IMR-90 (cell line): Measurements from ENCODE around the gene RASGEF1C. TPM values are rescaled to one million over a fixed set of nuclear protein-coding genes. Genes with fewer than 3 reads are reported as not detected.

Experiments used
- ATAC-seq: fragments of 200-7000 bp; cut with Tn5 transposase; 2 replicates; pipeline ENCODE4 v1.9.1; 2020; ENCODE audit warnings: low read depth, mild to moderate bottlenecking, moderate library complexity
- BruUV-seq: library from RNA; stranded (reverse); fragments of 400-500 nt; replicated peaks from 2 replicates; lab custom pipeline; 2021; lab: Mats Ljungman, UMichigan
- CTCF ChIA-PET: fragments of 300-600 bp; formaldehyde crosslinking; extraction: SDS; loops from one replicate; lab custom pipeline; 2021; ENCODE audit warnings: antibody characterized with exemption; lab: Yijun Ruan, JAX
- POLR2A ChIA-PET: fragments of 300-600 bp; sonication (Branson Sonifier 250); formaldehyde crosslinking; loops from one replicate; lab custom pipeline; 2022; ENCODE audit warnings: antibody characterized with exemption; ENCODE audit not compliant: unreplicated experiment; lab: Charles Lee
- DNase-seq: peaks from one replicate; pipeline ENCODE4 v3.0.0; 2013
- H2AFZ ChIP-seq: replicated peaks from 2 replicates; pipeline ENCODE3; 2013; ENCODE audit warnings: low read length, mild to moderate bottlenecking; ENCODE audit not compliant: poor library complexity
- H2AK5ac ChIP-seq: 2 replicates; pipeline ENCODE4 v1.6.1; 2013; ENCODE audit warnings: low read depth, low read length, inconsistent platforms
- H2AK9ac ChIP-seq: replicated peaks from 2 replicates; pipeline ENCODE3; 2013; ENCODE audit warnings: mild to moderate bottlenecking, low read depth, low read length, moderate library complexity; ENCODE audit not compliant: poor library complexity
- H2BK120ac ChIP-seq: 2 replicates; pipeline ENCODE4 v1.6.1; 2013; ENCODE audit warnings: low read depth, low read length, inconsistent platforms
- H2BK15ac ChIP-seq: 3 replicates; pipeline ENCODE4 v1.6.1; 2013; ENCODE audit warnings: low read depth, low read length, inconsistent platforms
- H2BK20ac ChIP-seq: 2 replicates; pipeline ENCODE4 v1.6.1; 2013; ENCODE audit warnings: low read depth, mild to moderate bottlenecking, inconsistent platforms, low read length, moderate library complexity
- H2BK5ac ChIP-seq: 2 replicates; pipeline ENCODE4 v1.6.1; 2013; ENCODE audit warnings: mild to moderate bottlenecking, low read depth, low read length, inconsistent platforms; ENCODE audit not compliant: poor library complexity, severe bottlenecking
- H3K14ac ChIP-seq: replicated peaks from 2 replicates; pipeline ENCODE4 v1.6.1; 2013; ENCODE audit warnings: low read depth, low read length, inconsistent platforms
- H3K18ac ChIP-seq: 2 replicates; pipeline ENCODE4 v1.6.1; 2013; ENCODE audit warnings: low read depth, low read length, control low read depth
- H3K23ac ChIP-seq: 2 replicates; pipeline ENCODE4 v1.6.1; 2013; ENCODE audit warnings: low read depth, low read length, inconsistent platforms
- H3K27ac ChIP-seq: 2 replicates; pipeline ENCODE4 v1.5.1; 2013; ENCODE audit warnings: mild to moderate bottlenecking, control low read depth, low read length; ENCODE audit not compliant: insufficient read depth
- H3K27me3 ChIP-seq: 2 replicates; pipeline ENCODE4 v1.6.1; 2013; ENCODE audit warnings: low read length; ENCODE audit not compliant: control insufficient read depth, insufficient read depth
- H3K36me3 ChIP-seq: 2 replicates; pipeline ENCODE4 v1.6.1; 2013; ENCODE audit warnings: low read length, mixed read lengths; ENCODE audit not compliant: control insufficient read depth, insufficient read depth
- H3K4ac ChIP-seq: 2 replicates; pipeline ENCODE4 v1.6.1; 2013; ENCODE audit warnings: low read depth, low read length, inconsistent platforms
- H3K4me1 ChIP-seq: 2 replicates; pipeline ENCODE4 v1.6.1; 2013; ENCODE audit warnings: low read length, mixed read lengths; ENCODE audit not compliant: control insufficient read depth, insufficient read depth
- H3K4me2 ChIP-seq: 2 replicates; pipeline ENCODE4 v1.6.1; 2013; ENCODE audit warnings: low read depth, mild to moderate bottlenecking, control low read depth, low read length, moderate library complexity
- H3K4me3 ChIP-seq: 2 replicates; pipeline ENCODE4 v1.5.1; 2013; ENCODE audit warnings: low read depth, mild to moderate bottlenecking, control low read depth, low read length, moderate library complexity; ENCODE audit not compliant: insufficient read depth
- H3K56ac ChIP-seq: 2 replicates; pipeline ENCODE4 v1.6.1; 2013; ENCODE audit warnings: low read length, inconsistent platforms; ENCODE audit not compliant: insufficient read depth; ENCODE audit errors: extremely low read depth
- H3K79me1 ChIP-seq, 2 experiments: 2 replicates each; pipeline ENCODE4 v1.6.1; 2013; ENCODE audit warnings: low read length in 2 of 2, inconsistent platforms in 1 of 2, low read depth in 1 of 2
- H3K9ac ChIP-seq: 2 replicates; pipeline ENCODE4 v1.6.1; 2013; ENCODE audit warnings: low read depth, low read length, control low read depth
- H3K9me1 ChIP-seq: 2 replicates; pipeline ENCODE4 v1.6.1; 2013; ENCODE audit warnings: low read length, inconsistent platforms; ENCODE audit not compliant: insufficient read depth
- H3K9me3 ChIP-seq: 2 replicates; pipeline ENCODE4 v1.6.1; 2013; ENCODE audit warnings: low read length; ENCODE audit not compliant: control insufficient read depth, insufficient read depth
- H4K20me1 ChIP-seq: 2 replicates; pipeline ENCODE4 v1.6.1; 2013; ENCODE audit warnings: low read length, inconsistent platforms; ENCODE audit not compliant: insufficient read depth
- H4K5ac ChIP-seq: 2 replicates; pipeline ENCODE4 v1.6.1; 2013; ENCODE audit warnings: mild to moderate bottlenecking, low read depth, low read length, control low read depth
- H4K8ac ChIP-seq, 2 experiments: 2 replicates each; pipeline ENCODE4 v1.6.1; 2013; ENCODE audit warnings: low read depth in 2 of 2, low read length in 2 of 2, control low read depth in 1 of 2, inconsistent platforms in 1 of 2
- H4K91ac ChIP-seq: 2 replicates; pipeline ENCODE4 v1.6.1; 2013; ENCODE audit warnings: low read depth, low read length, inconsistent platforms; ENCODE audit not compliant: insufficient read depth
- BHLHE40 ChIP-seq: fragments of 150-350 bp; IDR thresholded peaks from 2 replicates; pipeline ENCODE4 v1.6.1; 2016; ENCODE audit warnings: mild to moderate bottlenecking, low read depth, low read length
- CEBPB ChIP-seq: IDR thresholded peaks from 2 replicates; pipeline ENCODE4 v1.6.1; 2012; ENCODE audit warnings: low read depth, low read length, improper control_type of control experiment
- FOS ChIP-seq: fragments of 150-350 bp; IDR thresholded peaks from 2 replicates; pipeline ENCODE4 v1.6.1; 2016; ENCODE audit warnings: low read depth, low read length
- MAZ ChIP-seq: IDR thresholded peaks from 2 replicates; pipeline ENCODE4 v1.6.1; 2012; ENCODE audit warnings: low read depth, mild to moderate bottlenecking, low read length, improper control_type of control experiment, moderate library complexity, borderline replicate concordance
- MXI1 ChIP-seq: IDR thresholded peaks from 2 replicates; pipeline ENCODE4 v1.6.1; 2012; ENCODE audit warnings: low read depth, mild to moderate bottlenecking, low read length, moderate library complexity, borderline replicate concordance
- NFE2L2 ChIP-seq: fragments of 150-350 bp; IDR thresholded peaks from 2 replicates; pipeline ENCODE4 v1.6.1; 2016; ENCODE audit warnings: low read depth, mild to moderate bottlenecking, low read length
- POLR2A ChIP-seq: IDR thresholded peaks from 2 replicates; pipeline ENCODE4 v1.6.1; 2012; ENCODE audit warnings: mild to moderate bottlenecking, low read depth, low read length
- RAD21 ChIP-seq: IDR thresholded peaks from 2 replicates; pipeline ENCODE4 v1.6.1; 2012; ENCODE audit warnings: low read length, improper control_type of control experiment
- RCOR1 ChIP-seq: IDR thresholded peaks from 2 replicates; pipeline ENCODE4 v1.6.1; 2012; ENCODE audit warnings: mild to moderate bottlenecking, low read length, improper control_type of control experiment; ENCODE audit not compliant: insufficient replicate concordance
- SMC3 ChIP-seq: fragments of 150-350 bp; IDR thresholded peaks from 2 replicates; pipeline ENCODE4 v1.6.1; 2016; ENCODE audit warnings: low read depth, mild to moderate bottlenecking, antibody characterized with exemption, low read length, moderate library complexity
- WGBS, 2 experiments: methylation state at CpG; one replicate each; pipeline versions ENCODE4 v1.1.5 to v1.1.7; 2013; ENCODE audit warnings: missing lambda C conversion rate in 2 of 2; ENCODE audit not compliant: insufficient read length in 1 of 2; ENCODE audit errors: extremely low coverage in 2 of 2; 5-methylcytosine and 5-hydroxymethylcytosine counted together
- dilution Hi-C: fragments of 300-500 bp; cut with HindIII; formaldehyde crosslinking; loops from one replicate; pipeline ENCODE4 v1.14.3; 2018; ENCODE audit warnings: low sequenced_read_pairs; ENCODE audit not compliant: unreplicated experiment
- in situ Hi-C: fragments of 300-500 bp; cut with MboI; formaldehyde crosslinking; loops from 3 replicates; pipeline ENCODE4 v1.14.3; 2019; ENCODE audit warnings: low sequenced_read_pairs, inconsistent platforms, mixed read lengths
- intact Hi-C: fragments of 100-400 bp; cut with micrococcal nuclease; formaldehyde crosslinking; loops from 2 replicates; pipeline ENCODE4 v1.10.0; 2022
- polyA plus RNA-seq, 3 experiments: library from polyadenylated mRNA; depleted of rRNA; stranded (reverse); fragments of >200 nt; gene quantifications; 2 replicates each; pipeline ENCODE4 v1.2.3, GENCODE V29; 2012; ENCODE audit warnings: low replicate concordance in 1 of 3
- total RNA-seq: library from RNA; depleted of rRNA; stranded (reverse); fragments of >200 nt; gene quantifications from 2 replicates; pipeline ENCODE4 v1.2.3, GENCODE V29; 2012
- TF ChIP-seq, protein P1 (sequence below): fragments of 150-350 bp; IDR thresholded peaks from 2 replicates; pipeline ENCODE4 v1.6.1; 2016; ENCODE audit warnings: low read depth, mild to moderate bottlenecking, low read length, moderate library complexity, borderline replicate concordance
- TF ChIP-seq, protein P2 (sequence below): conservative IDR thresholded peaks from 2 replicates; pipeline ENCODE4 v1.5.1; 2012; ENCODE audit warnings: mild to moderate bottlenecking, low read depth, low read length, improper control_type of control experiment
- TF ChIP-seq, protein P3 (sequence below): fragments of 150-350 bp; IDR thresholded peaks from 2 replicates; pipeline ENCODE4 v1.6.1; 2017; ENCODE audit warnings: mild to moderate bottlenecking, antibody characterized with exemption, low read length, low read depth

RASGEF1C gene
- total and polyA plus RNA-seq, 2 of the 4 experiments (the other 2 are of a cell fraction), result not detected

DNA sequence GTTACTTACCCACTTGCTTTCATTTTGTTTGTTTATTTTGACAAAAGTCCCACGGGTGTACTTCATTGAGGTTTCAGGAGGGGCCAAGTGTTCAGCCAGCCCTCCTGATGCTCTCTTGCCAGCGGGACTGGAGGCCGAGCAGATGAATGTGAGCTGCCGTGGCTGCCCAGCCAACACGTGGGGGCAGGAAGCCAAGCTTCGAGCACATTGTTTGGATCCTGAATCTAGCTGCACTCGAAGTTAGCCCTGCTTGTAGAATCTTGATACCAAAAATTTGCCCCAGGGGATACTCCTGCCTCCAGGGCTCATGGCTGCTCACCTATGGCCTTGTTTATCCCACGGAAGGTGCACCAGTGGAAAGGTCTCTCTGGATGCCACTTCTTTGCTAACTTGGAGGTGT lies 49.3 kb downstream of the RASGEF1C start:
- no TSS peak for BruUV-seq
- H4K8ac ChIP-seq, result no peak overlapping the region
- H4K5ac ChIP-seq, result no peak overlapping the region
- H3K36me3 ChIP-seq, result no peaks in the 10 kb centered on the region
- no peak overlapping the region for H3K56ac ChIP-seq
- POLR2A ChIA-PET, result no interaction called here
- no peak overlapping the region for H3K23ac ChIP-seq
- in situ Hi-C loops (no loop called here), dilution Hi-C loops (no loop called here), intact Hi-C loops (no loop called here)
- no peak overlapping the region for H2AK9ac ChIP-seq
- H3K4me2 ChIP-seq, result no peak overlapping the region
- H3K9ac ChIP-seq, result no peak overlapping the region
- H2BK20ac ChIP-seq, result no peak overlapping the region
- H2BK5ac ChIP-seq, result no peak overlapping the region
- no peak overlapping the region for H2AK5ac ChIP-seq
- TF ChIP-seq, protein P1, sequence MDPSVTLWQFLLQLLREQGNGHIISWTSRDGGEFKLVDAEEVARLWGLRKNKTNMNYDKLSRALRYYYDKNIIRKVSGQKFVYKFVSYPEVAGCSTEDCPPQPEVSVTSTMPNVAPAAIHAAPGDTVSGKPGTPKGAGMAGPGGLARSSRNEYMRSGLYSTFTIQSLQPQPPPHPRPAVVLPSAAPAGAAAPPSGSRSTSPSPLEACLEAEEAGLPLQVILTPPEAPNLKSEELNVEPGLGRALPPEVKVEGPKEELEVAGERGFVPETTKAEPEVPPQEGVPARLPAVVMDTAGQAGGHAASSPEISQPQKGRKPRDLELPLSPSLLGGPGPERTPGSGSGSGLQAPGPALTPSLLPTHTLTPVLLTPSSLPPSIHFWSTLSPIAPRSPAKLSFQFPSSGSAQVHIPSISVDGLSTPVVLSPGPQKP, result no peak
- TF ChIP-seq, protein P2, sequence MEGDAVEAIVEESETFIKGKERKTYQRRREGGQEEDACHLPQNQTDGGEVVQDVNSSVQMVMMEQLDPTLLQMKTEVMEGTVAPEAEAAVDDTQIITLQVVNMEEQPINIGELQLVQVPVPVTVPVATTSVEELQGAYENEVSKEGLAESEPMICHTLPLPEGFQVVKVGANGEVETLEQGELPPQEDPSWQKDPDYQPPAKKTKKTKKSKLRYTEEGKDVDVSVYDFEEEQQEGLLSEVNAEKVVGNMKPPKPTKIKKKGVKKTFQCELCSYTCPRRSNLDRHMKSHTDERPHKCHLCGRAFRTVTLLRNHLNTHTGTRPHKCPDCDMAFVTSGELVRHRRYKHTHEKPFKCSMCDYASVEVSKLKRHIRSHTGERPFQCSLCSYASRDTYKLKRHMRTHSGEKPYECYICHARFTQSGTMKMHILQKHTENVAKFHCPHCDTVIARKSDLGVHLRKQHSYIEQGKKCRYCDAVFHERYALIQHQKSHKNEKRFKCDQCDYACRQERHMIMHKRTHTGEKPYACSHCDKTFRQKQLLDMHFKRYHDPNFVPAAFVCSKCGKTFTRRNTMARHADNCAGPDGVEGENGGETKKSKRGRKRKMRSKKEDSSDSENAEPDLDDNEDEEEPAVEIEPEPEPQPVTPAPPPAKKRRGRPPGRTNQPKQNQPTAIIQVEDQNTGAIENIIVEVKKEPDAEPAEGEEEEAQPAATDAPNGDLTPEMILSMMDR, result no peak
- TF ChIP-seq RCOR1 (no peak), MXI1 (no peak), SMC3 (no peak), NFE2L2 (no peak), FOS (no peak), RAD21 (no peak), MAZ (no peak), POLR2A (no peak), BHLHE40 (no peak), CEBPB (no peak)
- TF ChIP-seq, protein P3, sequence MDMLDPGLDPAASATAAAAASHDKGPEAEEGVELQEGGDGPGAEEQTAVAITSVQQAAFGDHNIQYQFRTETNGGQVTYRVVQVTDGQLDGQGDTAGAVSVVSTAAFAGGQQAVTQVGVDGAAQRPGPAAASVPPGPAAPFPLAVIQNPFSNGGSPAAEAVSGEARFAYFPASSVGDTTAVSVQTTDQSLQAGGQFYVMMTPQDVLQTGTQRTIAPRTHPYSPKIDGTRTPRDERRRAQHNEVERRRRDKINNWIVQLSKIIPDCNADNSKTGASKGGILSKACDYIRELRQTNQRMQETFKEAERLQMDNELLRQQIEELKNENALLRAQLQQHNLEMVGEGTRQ, result no peak
- H3K18ac ChIP-seq, result no peak overlapping the region
- DNase-seq (peak; percentile 8), ATAC-seq (peak; percentile 51; the same call in 1 of the 2 replicates)
- H3K4ac ChIP-seq, result no peak overlapping the region
- H3K4me3 ChIP-seq, result no peak overlapping the region
- H2BK120ac ChIP-seq, result no peak overlapping the region
- H3K27me3 ChIP-seq, result peaks cover 14% of the 10 kb centered on the region
- H3K14ac ChIP-seq, result no peak overlapping the region
- H3K4me1 ChIP-seq, result peaks cover 2% of the 10 kb centered on the region; the same call in 1 of the 2 replicates
- H3K79me1 ChIP-seq, result no peaks in the 10 kb centered on the region
- CTCF ChIA-PET, result no interaction called here
- H4K91ac ChIP-seq, result no peak overlapping the region
- H3K9me1 ChIP-seq, result no peaks in the 10 kb centered on the region
- H4K20me1 ChIP-seq, result no peaks in the 10 kb centered on the region
- H3K27ac ChIP-seq, result no peak overlapping the region
- H3K9me3 ChIP-seq, result no peaks in the 10 kb centered on the region
- H2AFZ ChIP-seq, result peak overlapping the region; percentile 72
- no peak overlapping the region for H2BK15ac ChIP-seq
- 20% methylated on average over 1 of the region's 8 CpGs; no CpG with 5 or more reads in 1 of the 2 experiments for WGBS, 2 experiments
